GM10248 (cell line): ENCODE measurements around the gene CPLANE1.
"Not testable (repeated sequence)": the region's sequence is repeated elsewhere in the genome, so short reads cannot be mapped to it uniquely, and the experiment has no call there.

Experiments
- CTCF ChIA-PET: fragments of 300-600 bp; sonication (Branson Sonifier 250); formaldehyde crosslinking; extraction: SDS; loops from one replicate; lab custom pipeline; 2021; ENCODE audit warnings: antibody characterized with exemption; lab: Yijun Ruan, JAX
- POLR2A ChIA-PET: fragments of 350-650 bp; sonication (Branson Sonifier 250); formaldehyde crosslinking; extraction: SDS; loops from one replicate; lab custom pipeline; 2020; ENCODE audit warnings: antibody characterized with exemption; lab: Yijun Ruan, JAX
- DNase-seq: peaks from one replicate; pipeline ENCODE4 v3.0.0; 2012; ENCODE audit errors: extremely low spot score
- TF ChIP-seq, protein P1 (sequence below): IDR thresholded peaks from 2 replicates; pipeline ENCODE4 v1.5.1; 2012; ENCODE audit warnings: mild to moderate bottlenecking, low read depth; ENCODE audit errors: extremely low read depth, missing control alignments, control extremely low read depth

CPLANE1 gene

DNA sequence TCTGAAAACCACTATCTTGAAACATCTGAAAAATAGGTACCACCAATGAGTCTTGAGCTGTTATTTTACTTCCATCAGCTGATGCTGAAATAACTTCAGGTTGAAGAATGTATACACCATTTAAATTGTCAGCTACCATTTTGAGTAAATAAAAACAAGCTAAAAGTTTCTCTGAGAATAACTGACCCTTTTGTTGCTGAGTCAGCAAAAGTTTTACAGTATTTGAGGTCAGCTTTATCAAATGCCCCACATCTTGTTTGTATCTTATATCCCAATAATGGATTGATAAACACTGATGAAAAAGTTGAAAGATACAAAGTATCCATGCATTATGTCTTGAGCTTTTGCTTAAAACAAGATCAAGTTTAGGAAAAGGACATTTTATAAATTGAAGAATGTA, 22.8 kb downstream of the CPLANE1 start:
- TF ChIP-seq, protein P1, sequence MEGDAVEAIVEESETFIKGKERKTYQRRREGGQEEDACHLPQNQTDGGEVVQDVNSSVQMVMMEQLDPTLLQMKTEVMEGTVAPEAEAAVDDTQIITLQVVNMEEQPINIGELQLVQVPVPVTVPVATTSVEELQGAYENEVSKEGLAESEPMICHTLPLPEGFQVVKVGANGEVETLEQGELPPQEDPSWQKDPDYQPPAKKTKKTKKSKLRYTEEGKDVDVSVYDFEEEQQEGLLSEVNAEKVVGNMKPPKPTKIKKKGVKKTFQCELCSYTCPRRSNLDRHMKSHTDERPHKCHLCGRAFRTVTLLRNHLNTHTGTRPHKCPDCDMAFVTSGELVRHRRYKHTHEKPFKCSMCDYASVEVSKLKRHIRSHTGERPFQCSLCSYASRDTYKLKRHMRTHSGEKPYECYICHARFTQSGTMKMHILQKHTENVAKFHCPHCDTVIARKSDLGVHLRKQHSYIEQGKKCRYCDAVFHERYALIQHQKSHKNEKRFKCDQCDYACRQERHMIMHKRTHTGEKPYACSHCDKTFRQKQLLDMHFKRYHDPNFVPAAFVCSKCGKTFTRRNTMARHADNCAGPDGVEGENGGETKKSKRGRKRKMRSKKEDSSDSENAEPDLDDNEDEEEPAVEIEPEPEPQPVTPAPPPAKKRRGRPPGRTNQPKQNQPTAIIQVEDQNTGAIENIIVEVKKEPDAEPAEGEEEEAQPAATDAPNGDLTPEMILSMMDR = no peak
- CTCF ChIA-PET = interaction anchor here (0.7 to 0.9 kb wide), 3 partner anchors 9 to 21 kb away, joined by 3 read pairs; no protein-coding TSS in a partner anchor

DNA sequence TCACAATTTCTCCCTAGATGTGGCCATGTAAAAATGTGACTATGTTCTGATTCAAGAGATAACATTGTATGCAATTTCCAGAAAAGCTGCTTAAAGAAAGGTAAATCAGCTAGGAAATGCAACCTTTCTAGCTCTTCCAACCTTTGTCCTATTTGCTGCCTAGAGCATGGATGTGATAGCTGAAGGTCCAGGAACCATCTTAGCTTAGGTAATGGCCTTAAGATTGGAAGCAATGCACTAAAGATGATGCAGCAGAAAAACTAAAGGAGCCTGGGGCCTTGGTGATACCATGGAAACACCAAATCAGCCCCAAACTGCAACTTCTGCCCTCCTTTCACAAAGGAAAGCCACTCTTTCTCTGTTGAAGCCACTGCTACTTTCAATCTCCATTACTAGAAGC, 27.0 kb downstream of the CPLANE1 start:
- ChIA-PET POLR2A (no interaction called here), CTCF (interaction anchor here (1.6 to 1.8 kb wide), 2 partner anchors 10 to 13 kb away, joined by 4 to 6 read pairs; no protein-coding TSS in a partner anchor)
- TF ChIP-seq, protein P1 = no peak
- no peak for DNase-seq

More for the DNA sequence above, 22.8 kb downstream of the CPLANE1 start:
- POLR2A ChIA-PET = no interaction called here
- no peak for DNase-seq

DNA sequence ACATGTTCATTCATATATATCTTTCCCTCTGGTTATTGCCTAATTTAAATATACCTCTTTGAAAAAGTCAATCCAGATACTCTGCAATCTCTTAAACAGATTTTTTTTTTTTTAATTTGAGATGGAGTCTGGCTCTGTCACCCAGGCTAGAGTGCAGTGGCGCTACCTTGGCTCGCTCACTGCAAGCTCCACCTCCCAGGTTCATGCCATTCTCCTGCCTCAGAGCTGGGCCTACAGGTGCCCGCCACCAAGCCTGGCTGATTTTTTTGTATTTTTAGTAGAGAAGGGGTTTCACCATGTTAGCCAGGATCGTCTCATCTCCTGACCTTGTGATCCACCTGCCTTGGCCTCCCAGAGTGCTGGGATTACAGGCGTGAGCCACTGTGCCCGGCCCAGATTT, 28.8 kb downstream of the CPLANE1 start:
- POLR2A ChIA-PET, CTCF ChIA-PET, DNase-seq: not testable (repeated sequence)

DNA sequence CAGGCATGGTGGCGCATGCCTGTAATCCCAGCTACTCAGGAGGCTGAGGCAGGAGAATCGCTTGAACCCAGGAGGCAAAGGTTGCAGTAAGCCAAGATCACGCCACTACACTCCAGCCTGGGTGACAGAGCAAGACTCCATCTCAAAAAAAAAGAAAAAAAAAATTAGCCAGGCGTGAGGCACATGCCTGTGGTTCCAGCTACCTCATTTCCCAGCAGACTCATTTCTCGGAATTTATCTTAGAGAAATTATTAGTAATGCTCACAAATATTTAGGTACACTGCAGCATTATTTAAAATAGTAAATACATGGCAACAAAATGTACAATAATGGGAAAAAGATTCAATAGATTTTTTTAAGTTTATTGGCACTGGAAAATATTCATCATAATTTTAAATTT, 29.8 kb downstream of the CPLANE1 start:
- CTCF ChIA-PET, DNase-seq, POLR2A ChIA-PET: not testable (repeated sequence)

DNA sequence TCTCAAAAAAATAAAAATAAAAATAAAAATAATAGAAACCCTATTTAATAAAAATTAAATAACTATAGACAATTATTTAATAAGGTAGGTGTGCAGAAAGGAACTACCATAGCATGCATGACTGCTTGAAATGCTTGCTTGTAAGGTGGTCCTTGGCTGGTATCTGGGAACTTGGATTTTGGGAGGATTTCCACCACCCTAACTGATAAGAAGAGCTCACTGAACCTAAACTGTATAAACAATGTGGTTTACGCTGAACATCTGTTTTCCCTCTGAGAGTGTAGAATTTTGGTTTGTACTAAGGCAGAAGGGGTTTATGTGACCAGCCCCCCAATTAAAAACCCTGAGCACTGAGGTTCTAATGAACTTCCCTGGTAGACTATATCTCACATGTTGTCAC, 31.2 kb downstream of the CPLANE1 start:
- POLR2A ChIA-PET = no interaction called here
- TF ChIP-seq, protein P1 = no peak
- DNase-seq = no peak
- CTCF ChIA-PET = interaction anchor here (0.8 to 1.4 kb wide), 3 partner anchors 8 to 18 kb away, joined by 3 read pairs; no protein-coding TSS in a partner anchor

DNA sequence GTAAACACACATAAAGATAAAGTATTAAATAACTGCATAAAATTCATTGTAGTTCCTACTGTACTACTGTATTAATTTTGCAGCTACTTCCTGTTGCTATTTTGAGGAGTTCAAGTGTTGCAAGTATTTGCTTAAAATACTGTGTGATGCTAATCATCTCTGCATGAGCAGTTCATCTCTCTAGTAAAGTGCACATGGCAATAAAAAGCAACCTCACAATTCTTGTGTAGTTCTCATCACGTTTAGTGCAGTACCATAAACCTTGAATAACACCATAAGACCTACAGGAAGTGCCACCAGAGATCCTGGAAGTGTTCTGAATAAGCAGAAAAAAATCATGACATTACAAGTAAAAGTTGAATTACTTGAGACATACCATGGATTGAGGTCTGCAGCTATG, 34.6 kb downstream of the CPLANE1 start:
- ChIA-PET CTCF (interaction anchor here (1.8 kb wide), 1 partner anchor 10 kb away, joined by 4 read pairs; no protein-coding TSS in a partner anchor), POLR2A (no interaction called here)
- TF ChIP-seq, protein P1 = no peak
- no peak for DNase-seq

DNA sequence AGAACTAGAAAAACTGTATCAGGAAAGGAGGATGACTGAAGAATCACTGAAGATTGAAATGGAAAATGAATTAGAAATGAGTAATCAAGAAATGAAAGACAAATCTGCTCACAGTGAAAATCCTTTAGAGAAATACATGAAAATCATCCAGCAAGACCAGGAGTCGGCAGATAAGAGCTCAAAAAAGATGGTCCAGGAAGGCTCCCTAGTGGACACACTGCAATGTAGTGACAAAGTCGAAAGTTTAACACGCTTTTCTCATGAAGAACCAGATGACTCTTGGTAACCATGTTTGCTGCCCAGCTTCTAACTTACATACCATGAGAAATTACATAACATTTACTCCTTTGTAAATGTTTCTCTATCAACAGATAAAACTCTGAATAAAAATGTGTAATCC, 37.1 kb downstream of the CPLANE1 start:
- no peak for DNase-seq
- TF ChIP-seq, protein P1 = no peak
- ChIA-PET CTCF (interaction anchor here (0.7 to 1.5 kb wide), 3 partner anchors 10 to 32 kb away, joined by 3 to 4 read pairs (median 4); no protein-coding TSS in a partner anchor), POLR2A (no interaction called here)
